ENCODE measurements around the gene PHACTR3.

The PHACTR3 gene

DNA sequence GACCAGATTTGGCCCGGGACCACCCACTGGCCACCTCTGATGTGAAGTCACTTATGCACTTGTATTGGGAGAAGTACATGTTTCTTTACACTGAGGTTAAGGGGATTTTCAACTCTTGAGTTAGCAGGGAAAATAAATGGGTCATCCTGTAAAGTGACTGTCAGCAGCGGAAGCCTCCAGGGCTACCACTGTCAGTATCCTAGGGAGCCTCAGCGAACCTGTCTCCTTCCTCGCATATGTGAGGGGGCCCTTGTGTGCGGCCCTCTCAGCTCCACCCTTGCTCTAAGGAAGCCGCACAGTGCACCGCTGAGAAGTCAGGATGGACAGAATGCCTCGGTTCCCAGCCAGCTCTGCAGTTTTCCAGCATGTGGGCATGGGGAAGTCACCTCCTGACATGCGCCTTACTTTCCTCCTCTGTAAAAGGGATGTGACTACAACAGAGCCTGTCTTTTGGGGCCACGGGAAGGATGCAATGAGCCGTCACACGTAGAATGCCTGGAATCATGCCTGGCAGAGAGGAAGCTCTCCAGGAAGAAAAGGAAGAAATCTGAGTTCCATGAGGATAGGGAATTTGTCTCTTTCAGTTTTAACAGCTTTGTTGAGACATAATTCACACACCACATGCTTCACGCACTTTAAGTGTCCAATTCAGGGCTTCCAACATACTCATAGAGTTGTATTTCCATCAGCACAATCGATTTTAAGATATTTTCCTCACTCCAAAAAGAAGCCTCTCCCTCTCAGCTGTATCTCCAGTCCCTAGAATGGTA lies 213.7 kb downstream of the PHACTR3 start:
- no peak overlapping the region for H3K9ac ChIP-seq (ENCODE audit: low read depth in 1 of 2, low read length in 2 of 2)
- H3K4me3 ChIP-seq (ENCODE audit: low read depth in 1 of 2, low read length in 2 of 2), result no peak overlapping the region
- no peaks in the 10 kb centered on the region for H3K36me3 ChIP-seq (ENCODE audit: control insufficient read depth in 1 of 2, insufficient read depth in 2 of 2, low read length in 2 of 2)
- no peak overlapping the region for H3K27ac ChIP-seq (ENCODE audit: low read depth, low read length)
- H3K27me3 ChIP-seq (ENCODE audit: control insufficient read depth in 1 of 2, insufficient read depth in 2 of 2, low read length in 2 of 2), result no peaks in the 10 kb centered on the region
- H3K9me3 ChIP-seq (ENCODE audit: control insufficient read depth in 1 of 2, low read length in 2 of 2), result no peaks in the 10 kb centered on the region
- H3K4me1 ChIP-seq (ENCODE audit: control insufficient read depth in 1 of 2, insufficient read depth in 2 of 2, low read length in 2 of 2), result peaks cover 0 to 5% of the 10 kb centered on the region in 2 donors

DNA sequence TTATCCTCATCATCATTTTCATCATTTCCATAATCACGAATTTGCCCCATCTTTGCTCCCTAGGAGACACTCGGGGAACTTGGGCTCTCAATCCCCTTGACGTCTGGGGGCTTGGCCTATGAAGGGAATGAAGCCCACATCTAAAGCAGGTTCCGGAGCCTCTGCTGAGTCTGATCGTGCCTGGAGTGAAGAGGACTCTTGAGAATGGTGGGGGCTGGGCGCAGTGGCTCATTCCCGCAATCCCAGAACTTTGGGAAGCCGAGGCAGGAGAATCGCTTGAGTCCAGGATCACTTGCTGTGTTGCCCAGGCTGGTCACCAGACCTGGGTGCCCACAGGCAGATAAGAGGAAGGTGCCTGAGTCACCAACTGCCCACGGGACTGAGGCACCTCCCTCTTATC lies 214.6 kb downstream of the PHACTR3 start:
- H3K9ac ChIP-seq (ENCODE audit: low read depth in 1 of 2, low read length in 2 of 2), result no peak overlapping the region
- H3K27ac ChIP-seq (ENCODE audit: low read depth, low read length), result no peak overlapping the region
- H3K4me1 ChIP-seq (ENCODE audit: control insufficient read depth in 1 of 2, insufficient read depth in 2 of 2, low read length in 2 of 2), result peaks cover 0 to 5% of the 10 kb centered on the region in 2 donors
- H3K36me3 ChIP-seq (ENCODE audit: control insufficient read depth in 1 of 2, insufficient read depth in 2 of 2, low read length in 2 of 2), result no peaks in the 10 kb centered on the region
- no peaks in the 10 kb centered on the region for H3K9me3 ChIP-seq (ENCODE audit: control insufficient read depth in 1 of 2, low read length in 2 of 2)
- H3K4me3 ChIP-seq (ENCODE audit: low read depth in 1 of 2, low read length in 2 of 2), result no peak overlapping the region
- no peaks in the 10 kb centered on the region for H3K27me3 ChIP-seq (ENCODE audit: control insufficient read depth in 1 of 2, insufficient read depth in 2 of 2, low read length in 2 of 2)

DNA sequence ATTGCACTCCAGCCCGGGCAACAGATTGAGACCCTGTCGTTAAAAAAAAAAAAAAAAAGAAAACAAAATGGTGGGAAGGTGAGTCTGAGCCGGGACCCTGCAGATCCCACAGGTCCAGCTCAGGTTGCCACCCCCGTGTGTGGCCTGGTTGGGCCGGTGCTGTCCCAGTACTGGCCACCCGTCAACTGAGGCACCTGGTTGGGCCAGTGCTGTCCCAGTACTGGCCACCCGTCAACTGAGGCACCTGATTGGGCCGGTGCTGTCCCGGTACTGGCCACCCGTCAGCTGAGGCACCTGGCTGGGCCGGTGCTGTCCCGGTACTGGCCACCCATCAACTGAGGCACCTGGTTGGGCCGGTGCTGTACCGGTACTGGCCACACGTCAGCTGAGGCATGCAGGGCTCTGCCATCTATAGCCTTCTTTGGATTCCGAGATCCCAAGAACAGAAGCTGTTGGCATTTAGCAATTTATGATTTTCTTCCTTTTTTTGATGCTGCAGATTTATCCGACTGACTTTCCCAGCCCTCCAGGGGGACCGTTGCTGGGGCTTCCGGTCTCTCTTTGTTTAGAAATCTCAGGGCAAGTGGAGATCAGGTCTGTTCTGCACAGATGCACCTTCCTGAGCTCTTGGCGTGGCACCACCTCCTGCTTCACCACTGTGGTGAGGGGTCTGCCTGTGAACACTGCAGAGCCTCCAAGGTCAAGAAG lies 215.3 kb downstream of the PHACTR3 start:
- Histone ChIP-seq H3K4me1 (ENCODE audit: control insufficient read depth in 1 of 2, insufficient read depth in 2 of 2, low read length in 2 of 2) (peaks cover 1 to 5% of the 10 kb centered on the region in 2 donors), H3K4me3 (ENCODE audit: low read depth in 1 of 2, low read length in 2 of 2) (no peak overlapping the region), H3K27ac (ENCODE audit: low read depth, low read length) (no peak overlapping the region), H3K9me3 (ENCODE audit: control insufficient read depth in 1 of 2, low read length in 2 of 2) (no peaks in the 10 kb centered on the region), H3K36me3 (ENCODE audit: control insufficient read depth in 1 of 2, insufficient read depth in 2 of 2, low read length in 2 of 2) (no peaks in the 10 kb centered on the region), H3K9ac (ENCODE audit: low read depth in 1 of 2, low read length in 2 of 2) (no peak overlapping the region), H3K27me3 (ENCODE audit: control insufficient read depth in 1 of 2, insufficient read depth in 2 of 2, low read length in 2 of 2) (no peaks in the 10 kb centered on the region)

DNA sequence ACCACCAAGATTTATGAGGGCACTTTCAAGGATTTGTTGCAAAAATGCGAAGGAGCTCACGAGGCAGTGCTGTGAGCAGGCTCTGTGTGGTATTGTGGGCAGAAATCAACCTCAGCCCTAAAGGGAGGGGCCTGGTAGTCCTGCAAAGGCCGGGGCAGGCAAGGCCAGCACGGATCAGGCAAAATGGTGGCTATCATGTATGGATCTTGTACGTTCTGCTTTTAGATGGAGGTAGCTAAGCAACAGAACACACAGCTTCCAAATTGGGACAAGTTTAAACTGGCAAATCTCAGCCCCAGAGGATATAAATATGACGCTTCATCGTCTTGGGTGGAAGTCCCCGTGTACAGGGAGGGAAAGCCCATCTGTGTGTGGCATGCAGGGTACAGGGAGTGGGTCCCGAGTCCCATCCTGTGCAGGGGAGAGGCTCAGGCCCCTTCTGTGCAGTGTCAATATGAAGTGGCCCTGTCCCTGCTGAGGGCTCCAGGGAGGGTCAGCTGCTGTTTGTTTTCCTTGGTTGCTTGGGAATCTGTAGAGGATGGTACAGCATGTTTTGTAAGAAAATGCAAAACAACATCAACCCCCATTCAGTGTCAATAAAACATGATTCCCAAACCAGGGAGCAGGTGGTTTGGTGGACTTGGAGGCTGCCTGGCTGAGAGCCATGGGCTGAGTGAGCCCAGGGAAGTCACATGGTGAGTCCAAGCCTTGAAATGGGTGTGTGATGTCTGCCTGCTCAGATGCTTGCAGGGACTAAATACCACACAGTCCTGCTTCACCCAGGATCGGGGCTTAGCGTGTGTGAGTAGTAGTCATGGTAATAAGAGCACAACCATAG lies 216.1 kb downstream of the PHACTR3 start:
- Histone ChIP-seq H3K27ac (ENCODE audit: low read depth, low read length) (no peak overlapping the region), H3K27me3 (ENCODE audit: control insufficient read depth in 1 of 2, insufficient read depth in 2 of 2, low read length in 2 of 2) (no peaks in the 10 kb centered on the region), H3K36me3 (ENCODE audit: control insufficient read depth in 1 of 2, insufficient read depth in 2 of 2, low read length in 2 of 2) (no peaks in the 10 kb centered on the region), H3K9me3 (ENCODE audit: control insufficient read depth in 1 of 2, low read length in 2 of 2) (no peaks in the 10 kb centered on the region), H3K4me3 (ENCODE audit: low read depth in 1 of 2, low read length in 2 of 2) (no peak overlapping the region), H3K4me1 (ENCODE audit: control insufficient read depth in 1 of 2, insufficient read depth in 2 of 2, low read length in 2 of 2) (peaks cover 7 to 11% of the 10 kb centered on the region in 2 donors), H3K9ac (ENCODE audit: low read depth in 1 of 2, low read length in 2 of 2) (no peak overlapping the region)

DNA sequence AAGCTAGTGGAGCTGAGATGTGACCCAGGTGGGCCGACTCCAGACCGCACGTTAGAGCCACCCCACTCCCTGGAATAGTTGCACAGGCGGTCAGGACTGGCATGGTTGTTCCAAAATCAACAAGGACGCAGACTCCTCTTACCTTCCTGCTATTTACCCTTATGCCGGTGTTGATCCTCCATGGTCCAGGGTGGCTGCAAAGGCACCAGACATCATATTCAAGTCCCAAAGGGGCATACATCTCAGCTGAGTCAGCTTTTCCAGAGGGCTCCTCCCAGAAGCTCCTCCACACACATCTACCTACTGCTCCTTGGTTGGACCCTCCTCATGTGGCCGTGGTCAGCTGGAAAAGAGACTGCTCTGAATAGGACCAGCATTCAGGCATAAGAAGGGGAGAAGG lies 216.9 kb downstream of the PHACTR3 start:
- no peak overlapping the region for H3K4me3 ChIP-seq (ENCODE audit: low read depth in 1 of 2, low read length in 2 of 2)
- H3K27me3 ChIP-seq (ENCODE audit: control insufficient read depth in 1 of 2, insufficient read depth in 2 of 2, low read length in 2 of 2), result no peaks in the 10 kb centered on the region
- peaks cover 13 to 19% of the 10 kb centered on the region in 2 donors for H3K4me1 ChIP-seq (ENCODE audit: control insufficient read depth in 1 of 2, insufficient read depth in 2 of 2, low read length in 2 of 2)
- no peaks in the 10 kb centered on the region for H3K9me3 ChIP-seq (ENCODE audit: control insufficient read depth in 1 of 2, low read length in 2 of 2)
- no peak overlapping the region for H3K27ac ChIP-seq (ENCODE audit: low read depth, low read length)
- no peaks in the 10 kb centered on the region for H3K36me3 ChIP-seq (ENCODE audit: control insufficient read depth in 1 of 2, insufficient read depth in 2 of 2, low read length in 2 of 2)
- H3K9ac ChIP-seq (ENCODE audit: low read depth in 1 of 2, low read length in 2 of 2), result no peak overlapping the region

DNA sequence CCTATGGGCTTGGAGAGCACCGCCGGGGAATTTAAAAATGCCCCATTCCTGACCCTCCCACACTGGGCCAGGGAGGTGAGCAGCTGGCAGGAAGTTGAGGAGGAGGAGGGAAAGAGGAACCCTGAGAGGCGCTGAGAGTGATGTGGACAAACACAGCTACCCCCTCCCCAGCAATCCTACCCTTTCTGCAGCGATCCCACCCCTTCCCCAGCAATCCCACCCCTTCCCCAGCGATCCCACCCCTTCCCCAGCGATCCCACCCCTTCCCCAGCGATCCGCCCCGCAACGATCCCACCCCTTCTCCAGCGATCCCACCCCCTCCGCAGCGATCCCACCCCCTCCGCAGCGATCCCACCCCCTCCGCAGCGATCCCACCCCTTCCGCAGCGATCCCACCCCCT lies 217.4 kb downstream of the PHACTR3 start:
- H3K4me3 ChIP-seq (ENCODE audit: low read depth in 1 of 2, low read length in 2 of 2), result no peak overlapping the region
- no peak overlapping the region for H3K9ac ChIP-seq (ENCODE audit: low read depth in 1 of 2, low read length in 2 of 2)
- H3K27ac ChIP-seq (ENCODE audit: low read depth, low read length), result no peak overlapping the region
- H3K27me3 ChIP-seq (ENCODE audit: control insufficient read depth in 1 of 2, insufficient read depth in 2 of 2, low read length in 2 of 2), result no peaks in the 10 kb centered on the region
- peaks cover 17 to 23% of the 10 kb centered on the region in 2 donors for H3K4me1 ChIP-seq (ENCODE audit: control insufficient read depth in 1 of 2, insufficient read depth in 2 of 2, low read length in 2 of 2)
- H3K9me3 ChIP-seq (ENCODE audit: control insufficient read depth in 1 of 2, low read length in 2 of 2), result no peaks in the 10 kb centered on the region
- H3K36me3 ChIP-seq (ENCODE audit: control insufficient read depth in 1 of 2, insufficient read depth in 2 of 2, low read length in 2 of 2), result no peaks in the 10 kb centered on the region

DNA sequence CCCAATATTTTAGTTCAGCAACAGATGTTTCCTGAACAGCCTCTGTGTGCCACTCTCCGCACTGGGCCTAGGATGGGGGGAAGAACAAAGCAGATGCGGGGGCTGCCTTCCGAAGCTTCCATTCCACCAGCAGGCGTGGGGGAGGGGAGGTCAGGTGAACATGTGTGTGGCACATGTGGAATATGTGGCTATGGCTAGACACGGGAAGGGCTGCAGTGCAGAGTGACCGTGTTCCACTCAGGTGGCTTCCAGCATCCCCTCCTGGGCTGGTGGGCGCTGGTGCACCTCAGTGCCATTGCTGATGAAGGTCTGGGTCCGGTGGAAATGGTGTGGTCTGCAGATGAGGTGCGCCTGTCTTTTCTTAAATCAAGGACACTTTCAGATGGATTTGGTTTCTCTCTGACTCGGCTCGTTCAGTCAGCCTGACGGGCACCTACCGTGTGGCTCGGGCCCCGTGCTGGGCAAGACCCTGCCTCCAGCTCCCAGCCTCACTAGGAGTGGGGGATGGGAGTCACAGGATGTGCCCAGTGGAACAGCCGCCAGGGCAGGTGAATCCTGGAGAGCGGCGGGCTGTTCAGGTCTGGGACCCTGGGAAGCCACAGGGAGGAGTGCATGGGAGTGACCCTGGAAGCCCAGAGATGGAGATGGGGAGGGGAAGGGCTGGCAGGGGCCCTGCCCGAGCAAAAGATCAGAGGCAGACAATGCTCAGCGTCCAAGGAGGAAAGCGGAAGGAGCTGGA lies 218.1 kb downstream of the PHACTR3 start:
- Histone ChIP-seq H3K4me1 (ENCODE audit: control insufficient read depth in 1 of 2, insufficient read depth in 2 of 2, low read length in 2 of 2) (peaks cover 24 to 30% of the 10 kb centered on the region in 2 donors), H3K4me3 (ENCODE audit: low read depth in 1 of 2, low read length in 2 of 2) (no peak overlapping the region), H3K9ac (ENCODE audit: low read depth in 1 of 2, low read length in 2 of 2) (no peak overlapping the region), H3K9me3 (ENCODE audit: control insufficient read depth in 1 of 2, low read length in 2 of 2) (no peaks in the 10 kb centered on the region), H3K27me3 (ENCODE audit: control insufficient read depth in 1 of 2, insufficient read depth in 2 of 2, low read length in 2 of 2) (no peaks in the 10 kb centered on the region), H3K27ac (ENCODE audit: low read depth, low read length) (no peak overlapping the region), H3K36me3 (ENCODE audit: control insufficient read depth in 1 of 2, insufficient read depth in 2 of 2, low read length in 2 of 2) (no peaks in the 10 kb centered on the region)

DNA sequence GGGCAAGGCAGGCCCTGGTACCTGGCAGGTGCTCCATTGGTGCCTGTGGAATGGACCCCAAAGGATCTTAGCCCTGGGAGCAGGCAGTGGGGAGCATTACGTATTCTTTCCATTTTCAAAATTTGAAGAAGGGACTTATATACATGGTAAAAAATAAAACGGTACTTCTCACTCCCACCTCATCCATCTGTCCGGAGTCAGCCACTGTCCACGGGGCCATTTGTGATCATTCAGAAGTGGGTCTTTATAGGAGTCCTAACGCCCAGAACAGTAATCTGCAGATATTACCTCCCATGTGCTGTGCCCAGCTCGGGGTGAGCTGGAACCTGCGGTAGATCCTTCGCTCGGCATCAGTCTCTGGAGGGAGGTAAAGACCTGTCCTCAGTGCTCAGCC lies 218.7 kb downstream of the PHACTR3 start:
- Histone ChIP-seq H3K27me3 (ENCODE audit: control insufficient read depth in 1 of 2, insufficient read depth in 2 of 2, low read length in 2 of 2) (no peaks in the 10 kb centered on the region), H3K9ac (ENCODE audit: low read depth in 1 of 2, low read length in 2 of 2) (no peak overlapping the region), H3K36me3 (ENCODE audit: control insufficient read depth in 1 of 2, insufficient read depth in 2 of 2, low read length in 2 of 2) (no peaks in the 10 kb centered on the region), H3K4me1 (ENCODE audit: control insufficient read depth in 1 of 2, insufficient read depth in 2 of 2, low read length in 2 of 2) (peaks cover 24 to 30% of the 10 kb centered on the region in 2 donors), H3K4me3 (ENCODE audit: low read depth in 1 of 2, low read length in 2 of 2) (no peak overlapping the region), H3K9me3 (ENCODE audit: control insufficient read depth in 1 of 2, low read length in 2 of 2) (no peaks in the 10 kb centered on the region), H3K27ac (ENCODE audit: low read depth, low read length) (no peak overlapping the region)

DNA sequence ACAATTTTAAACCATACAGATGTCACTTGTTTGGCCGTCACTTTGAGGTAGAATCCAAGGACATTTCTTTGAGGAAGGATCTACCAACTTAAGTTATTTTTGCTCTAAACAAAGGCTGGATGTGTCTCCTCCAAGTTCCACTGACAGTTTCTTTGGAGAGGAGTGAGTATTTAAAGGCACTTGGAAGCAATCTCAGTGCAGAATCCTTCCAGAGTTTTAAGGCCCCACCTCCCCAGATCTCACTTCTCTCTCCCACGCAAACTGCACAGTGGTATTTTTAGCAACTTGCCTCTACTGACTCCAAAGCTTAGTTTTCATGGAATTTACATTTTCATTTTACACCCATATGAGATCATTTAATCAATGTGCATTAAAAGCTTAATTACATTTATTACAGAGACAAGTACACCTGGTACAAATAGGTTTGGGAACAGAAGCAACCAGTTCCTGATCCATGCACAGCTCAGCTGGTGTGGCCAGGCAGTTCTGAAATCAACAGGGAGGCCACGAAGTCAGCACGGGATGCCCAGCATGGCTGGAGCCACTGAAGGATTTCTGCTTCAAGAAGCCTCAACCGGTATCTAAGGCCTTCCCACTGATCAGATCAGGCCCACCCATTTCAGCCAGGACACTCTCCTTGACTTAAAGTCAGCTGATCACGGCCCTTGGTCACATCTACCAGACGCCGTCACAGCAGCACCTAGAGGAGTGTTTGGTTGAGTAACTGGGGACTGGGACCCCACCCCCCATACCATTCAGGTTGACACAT lies 219.3 kb downstream of the PHACTR3 start:
- Histone ChIP-seq H3K36me3 (ENCODE audit: control insufficient read depth in 1 of 2, insufficient read depth in 2 of 2, low read length in 2 of 2) (no peaks in the 10 kb centered on the region), H3K27me3 (ENCODE audit: control insufficient read depth in 1 of 2, insufficient read depth in 2 of 2, low read length in 2 of 2) (no peaks in the 10 kb centered on the region), H3K27ac (ENCODE audit: low read depth, low read length) (no peak overlapping the region), H3K9ac (ENCODE audit: low read depth in 1 of 2, low read length in 2 of 2) (no peak overlapping the region), H3K4me3 (ENCODE audit: low read depth in 1 of 2, low read length in 2 of 2) (no peak overlapping the region), H3K4me1 (ENCODE audit: control insufficient read depth in 1 of 2, insufficient read depth in 2 of 2, low read length in 2 of 2) (peaks cover 24 to 30% of the 10 kb centered on the region in 2 donors), H3K9me3 (ENCODE audit: control insufficient read depth in 1 of 2, low read length in 2 of 2) (no peaks in the 10 kb centered on the region)
